ENCODE results near the gene P2RY2. TPM values are rescaled to one million over a fixed set of nuclear protein-coding genes. Genes with fewer than 3 reads are reported as not detected.

P2RY2 gene
- total RNA-seq, 6 donors from 2014 or later = 7.8 to 15.0 (median 11.7) TPM

GRCh38 chr11:73227571-73228211 lies 9.6 kb downstream of the P2RY2 start:
- ATAC-seq (ENCODE audit: low FRiP score in 2 of 2) = peak; percentile 24 to 88
- Histone ChIP-seq H3K4me1 (peaks cover 8 to 34% (median 19%) of the 10 kb centered on the region in 4 donors), H3K27ac (peak overlapping the region in 2 of 4 donors; percentile 69 to 75), H3K36me3 (no peaks in the 10 kb centered on the region), H3K27me3 (no peaks in the 10 kb centered on the region), H3K9me3 (no peaks in the 10 kb centered on the region), H3K4me3 (no peak overlapping the region)
- DNase-seq = peak; percentile 81 to 84
- TF ChIP-seq CTCF (IDR thresholded peaks at IDR 0.05) = peak in 3 of 6 experiments; percentile 27 to 55 (median 52)
- no peak for TF ChIP-seq POLR2A (IDR thresholded peaks at IDR 0.05)
- WGBS, 2 donors = 73 to 75% methylated on average over 2 to 12 of the region's 12 CpGs

- 70 to 77% methylated on average over 4 of the region's 4 CpGs for WGBS, 2 donors
- H3K27me3 ChIP-seq = no peaks in the 10 kb centered on the region
- H3K4me3 ChIP-seq = no peak overlapping the region
- DNase-seq (peak in 1 of 2 donors; percentile 14), ATAC-seq (ENCODE audit: low FRiP score in 2 of 2) (no peak)
- no peaks in the 10 kb centered on the region for H3K36me3 ChIP-seq
- no peaks in the 10 kb centered on the region for H3K9me3 ChIP-seq
- H3K27ac ChIP-seq = peak overlapping the region in 1 of 4 donors; percentile 75
- TF ChIP-seq EP300 (IDR thresholded peaks at IDR 0.05) = no peak
- TF ChIP-seq POLR2A (IDR thresholded peaks at IDR 0.05) = no peak
- TF ChIP-seq POLR2AphosphoS5 (IDR thresholded peaks at IDR 0.05) = no peak
- TF ChIP-seq CTCF (IDR thresholded peaks at IDR 0.05) = no peak
- H3K4me1 ChIP-seq = peaks cover 8 to 34% (median 19%) of the 10 kb centered on the region in 4 donors
Observed at GRCh38 chr11:73228268-73229134, 10.4 kb downstream of the P2RY2 start.

- Histone ChIP-seq H3K36me3 (peaks cover 0 to under 1% (median 0%) of the 10 kb centered on the region in 4 donors), H3K27ac (no peak overlapping the region), H3K9me3 (no peaks in the 10 kb centered on the region), H3K4me1 (peaks cover 8 to 34% (median 18%) of the 10 kb centered on the region in 4 donors), H3K27me3 (no peaks in the 10 kb centered on the region), H3K4me3 (no peak overlapping the region)
- WGBS, 2 donors = 44 to 59% methylated on average over 10 to 11 of the region's 11 CpGs
- DNase-seq (peak in 1 of 2 donors; percentile 20), ATAC-seq (ENCODE audit: low FRiP score in 2 of 2) (no peak)
- no peak for TF ChIP-seq CTCF (IDR thresholded peaks at IDR 0.05)
- TF ChIP-seq POLR2AphosphoS5 (IDR thresholded peaks at IDR 0.05) = peak in 1 of 2 donors; percentile 27
Observed at GRCh38 chr11:73229321-73229895, 11.3 kb downstream of the P2RY2 start.

GRCh38 chr11:73229896-73230875 lies 12.1 kb downstream of the P2RY2 start:
- WGBS, 2 donors = 76 to 83% methylated on average over 13 to 16 of the region's 16 CpGs
- H3K27me3 ChIP-seq = no peaks in the 10 kb centered on the region

More at GRCh38 chr11:73229896-73230875, 12.1 kb downstream of the P2RY2 start:
- no peak overlapping the region for H3K4me3 ChIP-seq
- H3K9me3 ChIP-seq = no peaks in the 10 kb centered on the region
- ATAC-seq (ENCODE audit: low FRiP score in 2 of 2) (no peak), DNase-seq (peak in 1 of 2 donors; percentile 4)
- no peak overlapping the region for H3K27ac ChIP-seq
- peaks cover 8 to 30% (median 14%) of the 10 kb centered on the region in 4 donors for H3K4me1 ChIP-seq
- no peak for TF ChIP-seq CTCF (IDR thresholded peaks at IDR 0.05)
- no peak for TF ChIP-seq EP300 (IDR thresholded peaks at IDR 0.05)
- TF ChIP-seq POLR2AphosphoS5 (IDR thresholded peaks at IDR 0.05) = no peak
- TF ChIP-seq POLR2A (IDR thresholded peaks at IDR 0.05) = no peak
- peaks cover 0 to 7% (median 0%) of the 10 kb centered on the region in 4 donors for H3K36me3 ChIP-seq
